Activated naive CD4-positive, alpha-beta T cell treated with anti-CD3 and anti-CD28 coated beads for 36 hours (primary cell): ENCODE measurements around the gene CNOT2. TPM values are rescaled to one million over a fixed set of nuclear protein-coding genes. Genes with fewer than 3 reads are reported as not detected.

ENCODE experiments used
- CTCF ChIA-PET: fragments of 350-600 bp; sonication (Branson Sonifier 250); formaldehyde crosslinking; loops from one replicate; lab custom pipeline; 2021; ENCODE audit warnings: antibody characterized with exemption; lab: Charles Lee
- DNase-seq: peaks from one replicate; pipeline ENCODE4 v3.0.0-alpha.2; 2020
- H3K27ac Mint-ChIP-seq: one replicate; pipeline ENCODE4 v1.8.0; 2021; ENCODE audit warnings: mild to moderate bottlenecking, mixed read lengths
- H3K27me3 Mint-ChIP-seq: one replicate; pipeline ENCODE4 v1.8.0; 2021; ENCODE audit warnings: low read depth, mixed read lengths
- H3K36me3 Mint-ChIP-seq: one replicate; pipeline ENCODE4 v1.8.0; 2021; ENCODE audit warnings: low read depth, mixed read lengths
- H3K4me1 Mint-ChIP-seq: one replicate; pipeline ENCODE4 v1.8.0; 2021; ENCODE audit warnings: low read depth, mixed read lengths
- H3K4me3 Mint-ChIP-seq: one replicate; pipeline ENCODE4 v1.8.0; 2021; ENCODE audit warnings: mild to moderate bottlenecking, moderate library complexity, mixed read lengths
- H3K9me3 Mint-ChIP-seq: one replicate; pipeline ENCODE4 v1.8.0; 2021; ENCODE audit warnings: mixed read lengths
- intact Hi-C: fragments of 100-400 bp; cut with micrococcal nuclease; formaldehyde crosslinking; loops from one replicate; pipeline ENCODE4 v1.15.1; 2023
- total RNA-seq, 2 experiments: library from RNA; stranded (reverse); gene quantifications; one replicate each; pipeline ENCODE4 v1.2.3, GENCODE V29; 2021

CNOT2 gene
- total RNA-seq, 2 experiments from 2014 or later = 66.0 to 66.2 TPM

- Mint-ChIP-seq H3K36me3 (peaks cover 35% of the 10 kb centered on the region), H3K4me1 (peaks cover 38% of the 10 kb centered on the region), H3K4me3 (peak overlapping the region; percentile 99), H3K27me3 (no peaks in the 10 kb centered on the region), H3K27ac (peak overlapping the region; percentile 100), H3K9me3 (no peaks in the 10 kb centered on the region)
- CTCF ChIA-PET = no interaction called here
- intact Hi-C loops = loop anchor here (1.0 to 10.0 kb wide), 8 partner anchors 25 to 1423 kb away; partner anchors contain the start of genes CPSF6, FRS2, KCNMB4 and THAP2
- DNase-seq = no peak
Observed at GRCh38 chr12:70241845-70242244, 1.4 kb upstream of the CNOT2 start.

GRCh38 chr12:70243510-70244371, 508 bp downstream of the CNOT2 start:
- H3K4me1 Mint-ChIP-seq = peaks cover 57% of the 10 kb centered on the region
- peak overlapping the region; percentile 100 for H3K27ac Mint-ChIP-seq
- CTCF ChIA-PET = no interaction called here
- H3K27me3 Mint-ChIP-seq = no peaks in the 10 kb centered on the region
- peaks cover 32% of the 10 kb centered on the region for H3K36me3 Mint-ChIP-seq
- DNase-seq = peak; percentile 80
- peak overlapping the region; percentile 99 for H3K4me3 Mint-ChIP-seq
- intact Hi-C loops = loop anchor here (1.0 to 10.0 kb wide), 10 partner anchors 65 to 1512 kb away; partner anchors contain the start of genes CCT2, CPSF6, FRS2 and RAB3IP
- H3K9me3 Mint-ChIP-seq = no peaks in the 10 kb centered on the region

- H3K9me3 Mint-ChIP-seq = no peaks in the 10 kb centered on the region
- DNase-seq = no peak
- H3K4me1 Mint-ChIP-seq = peaks cover 60% of the 10 kb centered on the region
- CTCF ChIA-PET = no interaction called here
- peak overlapping the region; percentile 98 for H3K27ac Mint-ChIP-seq
- no peaks in the 10 kb centered on the region for H3K27me3 Mint-ChIP-seq
- H3K36me3 Mint-ChIP-seq = peaks cover 30% of the 10 kb centered on the region
- intact Hi-C loops = loop anchor here (5.0 to 10.0 kb wide), 2 partner anchors 772 to 910 kb away; partner anchors contain the start of gene FRS2
- H3K4me3 Mint-ChIP-seq = peak overlapping the region; percentile 99
Observed at GRCh38 chr12:70244409-70244808, 1.2 kb downstream of the CNOT2 start.

GRCh38 chr12:70245458-70245857, 2.2 kb downstream of the CNOT2 start:
- no peak overlapping the region for H3K4me3 Mint-ChIP-seq
- intact Hi-C loops = loop anchor here (5.0 to 10.0 kb wide), 2 partner anchors 911 to 1592 kb away; partner anchors contain the start of gene TBC1D15
- no peaks in the 10 kb centered on the region for H3K9me3 Mint-ChIP-seq
- H3K27ac Mint-ChIP-seq = no peak overlapping the region
- no peaks in the 10 kb centered on the region for H3K27me3 Mint-ChIP-seq
- no peak for DNase-seq
- H3K4me1 Mint-ChIP-seq = peaks cover 65% of the 10 kb centered on the region
- CTCF ChIA-PET = interaction anchor here (0.7 kb wide), 1 partner anchor 258 kb away, joined by 3 read pairs; no protein-coding TSS in a partner anchor
- H3K36me3 Mint-ChIP-seq = peaks cover 28% of the 10 kb centered on the region

GRCh38 chr12:70246580-70246979, 3.3 kb downstream of the CNOT2 start:
- Mint-ChIP-seq H3K27ac (peak overlapping the region; percentile 15), H3K9me3 (no peaks in the 10 kb centered on the region), H3K4me1 (peaks cover 69% of the 10 kb centered on the region), H3K27me3 (no peaks in the 10 kb centered on the region), H3K4me3 (no peak overlapping the region), H3K36me3 (peaks cover 23% of the 10 kb centered on the region)
- intact Hi-C loops = loop anchor here (1.0 to 10.0 kb wide), 4 partner anchors 9 to 1591 kb away; partner anchors contain the start of gene TBC1D15
- CTCF ChIA-PET = interaction anchor here (0.5 to 1.0 kb wide), 2 partner anchors 24 to 69 kb away, joined by 3 read pairs; no protein-coding TSS in a partner anchor
- DNase-seq = no peak

GRCh38 chr12:70247653-70248199, 4.5 kb downstream of the CNOT2 start:
- Mint-ChIP-seq H3K9me3 (no peaks in the 10 kb centered on the region), H3K27me3 (no peaks in the 10 kb centered on the region), H3K36me3 (peaks cover 16% of the 10 kb centered on the region), H3K4me3 (no peak overlapping the region), H3K4me1 (peaks cover 68% of the 10 kb centered on the region), H3K27ac (no peak overlapping the region)
- CTCF ChIA-PET = no interaction called here
- no peak for DNase-seq
- intact Hi-C loops = loop anchor here (5.0 to 10.0 kb wide), 2 partner anchors 913 to 1590 kb away; partner anchors contain the start of gene TBC1D15

GRCh38 chr12:70248876-70249275, 5.6 kb downstream of the CNOT2 start:
- Mint-ChIP-seq H3K27me3 (no peaks in the 10 kb centered on the region), H3K4me1 (peaks cover 79% of the 10 kb centered on the region), H3K27ac (no peak overlapping the region), H3K4me3 (no peak overlapping the region), H3K9me3 (no peaks in the 10 kb centered on the region), H3K36me3 (peaks cover 15% of the 10 kb centered on the region)
- intact Hi-C loops = loop anchor here (5.0 to 10.0 kb wide), 2 partner anchors 914 to 1588 kb away; partner anchors contain the start of gene TBC1D15
- DNase-seq = no peak
- CTCF ChIA-PET = no interaction called here

- Mint-ChIP-seq H3K4me1 (peaks cover 81% of the 10 kb centered on the region), H3K27ac (no peak overlapping the region), H3K4me3 (no peak overlapping the region), H3K27me3 (no peaks in the 10 kb centered on the region), H3K36me3 (peaks cover 6% of the 10 kb centered on the region), H3K9me3 (no peaks in the 10 kb centered on the region)
- CTCF ChIA-PET = no interaction called here
- intact Hi-C loops = loop anchor here (5.0 to 10.0 kb wide), 2 partner anchors 915 to 1587 kb away; partner anchors contain the start of gene TBC1D15
- no peak for DNase-seq
Observed at GRCh38 chr12:70249903-70250302, 6.7 kb downstream of the CNOT2 start.

- no peak for DNase-seq
Observed at GRCh38 chr12:70251226-70251625, 8.0 kb downstream of the CNOT2 start.

GRCh38 chr12:70251661-70252060, 8.4 kb downstream of the CNOT2 start:
- no peak overlapping the region for H3K27ac Mint-ChIP-seq
- no peak overlapping the region for H3K4me3 Mint-ChIP-seq
- CTCF ChIA-PET = interaction anchor here (0.7 kb wide), 1 partner anchor 930 kb away, joined by 3 read pairs; no protein-coding TSS in a partner anchor
- intact Hi-C loops = loop anchor here (1.0 kb wide), 1 partner anchor 8 kb away; no protein-coding TSS in a partner anchor
- no peak for DNase-seq
- H3K4me1 Mint-ChIP-seq = peaks cover 75% of the 10 kb centered on the region
- no peaks in the 10 kb centered on the region for H3K9me3 Mint-ChIP-seq
- peaks cover 6% of the 10 kb centered on the region for H3K36me3 Mint-ChIP-seq
- no peaks in the 10 kb centered on the region for H3K27me3 Mint-ChIP-seq

More at GRCh38 chr12:70251226-70251625, 8.0 kb downstream of the CNOT2 start:
- intact Hi-C loops = loop anchor here (1.0 kb wide), 1 partner anchor 8 kb away; no protein-coding TSS in a partner anchor
- Mint-ChIP-seq H3K36me3 (peaks cover 6% of the 10 kb centered on the region), H3K27me3 (no peaks in the 10 kb centered on the region), H3K4me3 (no peak overlapping the region), H3K9me3 (no peaks in the 10 kb centered on the region), H3K4me1 (peaks cover 77% of the 10 kb centered on the region), H3K27ac (no peak overlapping the region)
- CTCF ChIA-PET = interaction anchor here (0.7 kb wide), 1 partner anchor 931 kb away, joined by 3 read pairs; no protein-coding TSS in a partner anchor

- Mint-ChIP-seq H3K9me3 (no peaks in the 10 kb centered on the region), H3K36me3 (peaks cover 3% of the 10 kb centered on the region), H3K27me3 (no peaks in the 10 kb centered on the region), H3K4me3 (no peak overlapping the region), H3K27ac (no peak overlapping the region), H3K4me1 (peaks cover 68% of the 10 kb centered on the region)
- no peak for DNase-seq
- intact Hi-C loops = no loop called here
- CTCF ChIA-PET = no interaction called here
Observed at GRCh38 chr12:70252832-70253231, 9.6 kb downstream of the CNOT2 start.

- H3K9me3 Mint-ChIP-seq = no peaks in the 10 kb centered on the region
- H3K27ac Mint-ChIP-seq = no peak overlapping the region
- DNase-seq = no peak
- H3K36me3 Mint-ChIP-seq = no peaks in the 10 kb centered on the region
- H3K4me3 Mint-ChIP-seq = no peak overlapping the region
- intact Hi-C loops = no loop called here
- CTCF ChIA-PET = no interaction called here
- H3K27me3 Mint-ChIP-seq = no peaks in the 10 kb centered on the region
- H3K4me1 Mint-ChIP-seq = peaks cover 64% of the 10 kb centered on the region
Observed at GRCh38 chr12:70254225-70254624, 11.0 kb downstream of the CNOT2 start.
